ENCODE results near the gene TMEM169.
A peak's percentile ranks its signal among the peaks of the same experiment; 100 is the strongest.

Gene TMEM169

DNA sequence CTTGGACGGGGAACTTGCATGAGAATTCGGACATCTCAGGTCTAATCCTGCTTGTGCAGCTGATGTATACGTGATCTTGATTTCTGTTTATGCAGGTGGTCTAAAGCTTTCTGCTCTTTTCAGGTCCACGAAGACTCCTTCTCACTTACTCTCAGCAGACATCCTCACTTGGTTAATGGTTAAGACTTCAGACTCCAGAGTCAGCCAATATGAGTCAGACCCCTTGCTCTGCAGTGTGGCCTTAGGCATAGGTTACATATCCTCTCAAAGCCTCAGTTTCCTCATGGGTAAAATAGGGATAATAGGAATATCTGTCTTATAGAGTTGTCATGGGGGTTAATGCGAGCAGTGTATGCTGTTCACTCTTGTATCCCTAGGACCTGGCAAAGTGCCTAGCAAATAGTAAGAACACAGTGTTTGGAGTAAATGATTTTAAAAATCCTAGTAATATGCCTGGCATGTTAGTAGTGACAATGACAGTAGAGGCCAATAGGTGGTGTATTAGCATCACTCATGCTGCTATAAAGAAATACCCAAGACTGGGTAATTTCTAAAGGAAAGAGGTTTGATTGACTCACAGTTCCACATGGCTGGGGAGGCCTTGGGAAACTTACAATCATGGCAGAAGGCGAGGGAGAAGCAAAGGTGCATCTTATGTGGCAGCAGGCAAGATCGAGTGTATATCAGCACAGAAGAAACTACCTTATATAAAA, 69.8 kb downstream of the TMEM169 start:
- peak; percentile 18 for DNase-seq (ENCODE audit: low read depth)
- TF ChIP-seq, protein P1, sequence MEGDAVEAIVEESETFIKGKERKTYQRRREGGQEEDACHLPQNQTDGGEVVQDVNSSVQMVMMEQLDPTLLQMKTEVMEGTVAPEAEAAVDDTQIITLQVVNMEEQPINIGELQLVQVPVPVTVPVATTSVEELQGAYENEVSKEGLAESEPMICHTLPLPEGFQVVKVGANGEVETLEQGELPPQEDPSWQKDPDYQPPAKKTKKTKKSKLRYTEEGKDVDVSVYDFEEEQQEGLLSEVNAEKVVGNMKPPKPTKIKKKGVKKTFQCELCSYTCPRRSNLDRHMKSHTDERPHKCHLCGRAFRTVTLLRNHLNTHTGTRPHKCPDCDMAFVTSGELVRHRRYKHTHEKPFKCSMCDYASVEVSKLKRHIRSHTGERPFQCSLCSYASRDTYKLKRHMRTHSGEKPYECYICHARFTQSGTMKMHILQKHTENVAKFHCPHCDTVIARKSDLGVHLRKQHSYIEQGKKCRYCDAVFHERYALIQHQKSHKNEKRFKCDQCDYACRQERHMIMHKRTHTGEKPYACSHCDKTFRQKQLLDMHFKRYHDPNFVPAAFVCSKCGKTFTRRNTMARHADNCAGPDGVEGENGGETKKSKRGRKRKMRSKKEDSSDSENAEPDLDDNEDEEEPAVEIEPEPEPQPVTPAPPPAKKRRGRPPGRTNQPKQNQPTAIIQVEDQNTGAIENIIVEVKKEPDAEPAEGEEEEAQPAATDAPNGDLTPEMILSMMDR (conservative IDR thresholded peaks at IDR 0.05; ENCODE audit: control insufficient read depth, insufficient read depth, low read depth, low read length) = peak; percentile 16
- H3K4me3 ChIP-seq (ENCODE audit: control insufficient read depth, low read depth, low read length) = no peak overlapping the region

Measured in fibroblast of mammary gland (primary cell).